Activated naive CD8-positive, alpha-beta T cell treated with anti-CD3 and anti-CD28 coated beads, Interleukin-2, amount 10 ng/mL, durations not matched to agents 7 days and 5 days (primary cell): ENCODE data around the gene FBXO24. TPM values are rescaled to one million over a fixed set of nuclear protein-coding genes. Genes with fewer than 3 reads are reported as not detected.

Experiments
- ATAC-seq: fragments of 150-1000 bp; cut with Tn5 transposase; one replicate; pipeline ENCODE4 v1.10.0; 2021; ENCODE audit warnings: low read depth, moderate library complexity
- POLR2A ChIA-PET: fragments of 350-600 bp; sonication (Branson Sonifier 250); formaldehyde crosslinking; loops from one replicate; lab custom pipeline; 2021; ENCODE audit warnings: antibody characterized with exemption; lab: Charles Lee
- DNase-seq: peaks from one replicate; pipeline ENCODE4 v3.0.0; 2021
- H3K27ac Mint-ChIP-seq: one replicate; pipeline ENCODE4 v1.8.0; 2022; ENCODE audit warnings: mild to moderate bottlenecking, mixed read lengths
- H3K27me3 Mint-ChIP-seq: one replicate; pipeline ENCODE4 v1.8.0; 2022; ENCODE audit warnings: mild to moderate bottlenecking, moderate library complexity, mixed read lengths
- H3K36me3 Mint-ChIP-seq: one replicate; pipeline ENCODE4 v1.8.0; 2021; ENCODE audit warnings: mild to moderate bottlenecking, mixed read lengths
- H3K4me1 Mint-ChIP-seq: one replicate; pipeline ENCODE4 v1.8.0; 2021; ENCODE audit warnings: mixed read lengths
- H3K4me3 Mint-ChIP-seq: one replicate; pipeline ENCODE4 v1.8.0; 2022; ENCODE audit warnings: mild to moderate bottlenecking, moderate library complexity, mixed read lengths
- H3K9me3 Mint-ChIP-seq: one replicate; pipeline ENCODE4 v1.8.0; 2021; ENCODE audit warnings: mixed read lengths
- total RNA-seq, 2 experiments: library from RNA; stranded (reverse); gene quantifications; one replicate each; pipeline ENCODE4 v1.2.3, GENCODE V29; 2021

Gene FBXO24
- total RNA-seq, 2 experiments from 2014 or later, result 1.1 to 1.2 TPM

DNA sequence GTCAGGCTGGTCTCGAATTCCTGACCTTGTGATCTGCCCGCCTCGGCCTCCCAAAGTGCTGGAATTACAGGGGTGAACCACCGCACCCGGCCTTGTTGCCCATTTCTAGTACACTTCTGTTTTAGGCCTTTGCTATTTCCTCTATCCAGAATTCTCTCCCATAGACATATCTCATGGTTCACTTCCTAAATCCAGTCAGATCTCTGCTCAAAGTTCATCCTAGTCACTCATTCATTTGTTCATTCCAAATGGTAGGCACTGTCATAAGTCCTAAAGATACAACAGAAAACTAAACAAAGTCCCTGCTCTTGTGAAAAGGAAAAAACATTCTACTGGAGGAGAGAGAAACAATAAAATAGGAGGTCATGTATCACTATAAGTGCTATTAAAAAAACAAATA is 23.8 kb downstream of the FBXO24 start:
- no peaks in the 10 kb centered on the region for H3K9me3 Mint-ChIP-seq
- H3K4me3 Mint-ChIP-seq, result peak overlapping the region; percentile 13
- no peak for DNase-seq
- POLR2A ChIA-PET, result interaction anchor here (5.9 kb wide), 1 partner anchor 24 kb away, joined by 73 read pairs; the partner anchor contains the start of genes FBXO24 and LRCH4
- peaks cover 28% of the 10 kb centered on the region for H3K4me1 Mint-ChIP-seq
- peak overlapping the region; percentile 2 for H3K27ac Mint-ChIP-seq
- H3K36me3 Mint-ChIP-seq, result peaks cover 4% of the 10 kb centered on the region
- no peak for ATAC-seq
- H3K27me3 Mint-ChIP-seq, result peaks cover 14% of the 10 kb centered on the region

DNA sequence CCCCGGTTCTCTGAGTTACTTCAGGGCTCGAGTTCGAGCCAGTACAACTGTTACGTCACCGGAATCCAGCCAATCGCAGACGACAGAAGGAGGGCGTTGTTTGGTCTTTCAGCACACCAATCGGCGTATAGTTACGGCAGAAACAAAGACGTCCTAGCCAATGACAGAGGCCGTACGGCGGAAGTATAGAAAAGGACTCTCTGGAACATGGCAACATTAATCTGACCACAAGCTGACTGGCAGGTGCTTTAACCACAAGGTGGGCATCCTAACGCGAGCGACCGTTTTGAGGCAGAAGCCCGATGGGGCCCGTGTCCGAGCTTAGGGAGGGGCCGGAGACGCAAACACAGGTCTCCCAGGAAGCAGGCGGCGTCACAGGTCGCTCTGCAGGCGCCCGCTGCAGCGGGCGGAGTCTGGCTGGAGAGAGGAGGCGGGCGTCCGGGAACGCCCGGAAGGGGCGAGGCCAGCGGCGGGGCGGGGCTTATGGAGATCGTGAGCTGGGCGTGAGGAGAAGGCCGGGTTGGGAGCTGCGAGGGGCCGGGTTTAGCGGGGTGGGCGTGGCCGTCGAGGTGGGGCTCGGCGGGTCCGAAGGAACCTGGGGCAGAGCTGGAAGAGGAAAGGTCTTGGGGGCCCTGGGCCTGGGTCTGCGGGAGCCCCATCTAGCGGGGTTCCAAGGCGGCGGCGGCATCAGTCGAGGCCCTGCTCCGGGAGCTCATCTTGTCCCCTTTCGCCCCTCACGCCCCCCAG is 26.0 kb downstream of the FBXO24 start, which contains the start of gene MOSPD3:
Gene MOSPD3, plus strand, starts transcription at position 558 of the 747 bp plus-strand sequence. CDS start 252 bp downstream, outside the sequence.
- peak; percentile 93 for ATAC-seq
- H3K4me1 Mint-ChIP-seq, result peaks cover 19% of the 10 kb centered on the region
- H3K9me3 Mint-ChIP-seq, result no peaks in the 10 kb centered on the region
- peaks cover 7% of the 10 kb centered on the region for H3K27me3 Mint-ChIP-seq
- H3K36me3 Mint-ChIP-seq, result peaks cover 4% of the 10 kb centered on the region
- DNase-seq, result peak; percentile 100
- peak within 1 kb of the TSS; percentile 100 for H3K27ac Mint-ChIP-seq
- H3K4me3 Mint-ChIP-seq, result peak within 1 kb of the TSS; percentile 98
- POLR2A ChIA-PET, result interaction anchor here (0.5 to 5.9 kb wide), 22 partner anchors 9 to 279 kb away, joined by 3 to 73 read pairs (median 4); partner anchors contain the start of genes FBXO24, GIGYF1, GNB2 and LRCH4

- POLR2A ChIA-PET, result interaction anchor here (0.8 to 5.9 kb wide), 20 partner anchors 8 to 278 kb away, joined by 3 to 73 read pairs (median 4); partner anchors contain the start of genes FBXO24, GIGYF1, GNB2 and LRCH4
- peaks cover 15% of the 10 kb centered on the region for H3K4me1 Mint-ChIP-seq
- peaks cover 4% of the 10 kb centered on the region for H3K36me3 Mint-ChIP-seq
- H3K27me3 Mint-ChIP-seq, result peaks cover 3% of the 10 kb centered on the region
- ATAC-seq, result peak; percentile 9
- peak overlapping the region; percentile 75 for H3K27ac Mint-ChIP-seq
- no peaks in the 10 kb centered on the region for H3K9me3 Mint-ChIP-seq
- peak overlapping the region; percentile 98 for H3K4me3 Mint-ChIP-seq
- no peak for DNase-seq
These were observed 26.7 kb downstream of the FBXO24 start for GRCh38 chr7:100612730-100613390.

GRCh38 chr7:100613412-100614175 is 27.5 kb downstream of the FBXO24 start:
- H3K27me3 Mint-ChIP-seq, result peaks cover 3% of the 10 kb centered on the region
- H3K4me1 Mint-ChIP-seq, result peaks cover 15% of the 10 kb centered on the region
- no peak for DNase-seq
- no peaks in the 10 kb centered on the region for H3K9me3 Mint-ChIP-seq
- H3K27ac Mint-ChIP-seq, result peak overlapping the region; percentile 15
- no peak for ATAC-seq
- POLR2A ChIA-PET, result interaction anchor here (0.7 to 5.9 kb wide), 12 partner anchors 13 to 239 kb away, joined by 3 to 73 read pairs (median 6); partner anchors contain the start of genes FBXO24, GNB2, LRCH4 and POP7
- H3K4me3 Mint-ChIP-seq, result peak overlapping the region; percentile 98
- H3K36me3 Mint-ChIP-seq, result peaks cover 4% of the 10 kb centered on the region

DNA sequence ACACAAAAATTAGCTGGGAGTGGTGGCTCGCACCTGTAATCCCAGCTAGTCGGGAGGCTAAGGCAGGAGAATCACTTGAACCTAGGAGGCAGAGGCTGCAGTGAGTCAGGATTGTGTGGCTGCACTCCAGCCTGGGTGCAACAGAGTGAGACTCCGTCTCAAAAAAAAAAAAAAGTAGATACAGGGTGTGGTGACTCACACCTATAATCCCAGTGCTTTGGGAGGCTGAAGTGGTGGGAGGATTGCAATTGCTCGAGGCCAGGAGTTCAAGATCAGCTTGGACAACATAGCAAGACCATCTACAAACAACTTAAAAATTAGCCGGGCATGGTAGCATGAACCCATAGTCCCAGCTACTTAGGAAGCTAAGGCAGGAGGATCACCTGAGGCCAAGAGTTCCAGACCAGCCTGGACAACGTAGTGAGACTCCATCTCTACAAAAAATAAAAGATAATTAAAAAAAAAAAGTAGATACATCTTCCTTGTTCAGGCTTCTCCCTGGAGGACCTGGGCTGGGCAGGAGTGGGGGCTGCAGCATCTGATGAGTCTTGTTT is 28.3 kb downstream of the FBXO24 start:
- no peaks in the 10 kb centered on the region for H3K9me3 Mint-ChIP-seq
- no peak for ATAC-seq
- peak overlapping the region; percentile 15 for H3K27ac Mint-ChIP-seq
- peak overlapping the region; percentile 98 for H3K4me3 Mint-ChIP-seq
- H3K27me3 Mint-ChIP-seq, result peaks cover 2% of the 10 kb centered on the region
- H3K36me3 Mint-ChIP-seq, result peaks cover 4% of the 10 kb centered on the region
- no peak for DNase-seq
- POLR2A ChIA-PET, result interaction anchor here (0.7 to 5.9 kb wide), 7 partner anchors 9 to 238 kb away, joined by 3 to 73 read pairs (median 5); partner anchors contain the start of genes FBXO24, LRCH4, POP7 and SLC12A9
- H3K4me1 Mint-ChIP-seq, result peaks cover 15% of the 10 kb centered on the region

DNA sequence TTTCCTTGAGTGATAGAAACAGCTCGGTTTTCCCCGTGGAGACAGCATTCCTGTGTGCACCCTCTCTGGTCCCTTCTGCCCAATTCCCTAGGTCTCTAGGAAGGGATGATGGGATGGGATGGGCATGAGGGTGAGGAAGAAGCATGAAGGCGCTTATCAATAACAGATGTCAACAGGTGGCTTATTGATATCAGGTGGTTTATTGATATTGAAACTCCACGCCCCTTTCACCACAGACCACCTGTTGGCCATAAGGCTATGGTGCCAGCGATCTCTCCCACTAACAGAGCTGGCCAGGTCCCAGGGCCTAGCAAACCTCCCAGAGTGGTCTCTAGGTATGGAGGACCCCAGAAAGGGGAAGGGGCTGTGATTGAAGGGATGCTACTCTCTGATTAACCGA is 34.1 kb downstream of the FBXO24 start:
- DNase-seq (no peak), ATAC-seq (no peak)
- no peak overlapping the region for H3K4me3 Mint-ChIP-seq
- no peaks in the 10 kb centered on the region for H3K9me3 Mint-ChIP-seq
- POLR2A ChIA-PET, result interaction anchor here (1.1 to 1.3 kb wide), 2 partner anchors 8 to 10 kb away, joined by 4 read pairs; partner anchors contain the start of gene MOSPD3
- no peak overlapping the region for H3K27ac Mint-ChIP-seq
- peaks cover 2% of the 10 kb centered on the region for H3K36me3 Mint-ChIP-seq
- peaks cover 14% of the 10 kb centered on the region for H3K4me1 Mint-ChIP-seq
- H3K27me3 Mint-ChIP-seq, result no peaks in the 10 kb centered on the region

GRCh38 chr7:100620804-100621203 is 34.7 kb downstream of the FBXO24 start:
- Mint-ChIP-seq H3K4me1 (peaks cover 18% of the 10 kb centered on the region), H3K9me3 (no peaks in the 10 kb centered on the region), H3K4me3 (no peak overlapping the region), H3K27ac (no peak overlapping the region), H3K36me3 (peaks cover 4% of the 10 kb centered on the region), H3K27me3 (no peaks in the 10 kb centered on the region)
- DNase-seq, result no peak
- POLR2A ChIA-PET, result interaction anchor here (1.1 to 1.3 kb wide), 2 partner anchors 9 kb away, joined by 4 read pairs; partner anchors contain the start of gene MOSPD3
- no peak for ATAC-seq

DNA sequence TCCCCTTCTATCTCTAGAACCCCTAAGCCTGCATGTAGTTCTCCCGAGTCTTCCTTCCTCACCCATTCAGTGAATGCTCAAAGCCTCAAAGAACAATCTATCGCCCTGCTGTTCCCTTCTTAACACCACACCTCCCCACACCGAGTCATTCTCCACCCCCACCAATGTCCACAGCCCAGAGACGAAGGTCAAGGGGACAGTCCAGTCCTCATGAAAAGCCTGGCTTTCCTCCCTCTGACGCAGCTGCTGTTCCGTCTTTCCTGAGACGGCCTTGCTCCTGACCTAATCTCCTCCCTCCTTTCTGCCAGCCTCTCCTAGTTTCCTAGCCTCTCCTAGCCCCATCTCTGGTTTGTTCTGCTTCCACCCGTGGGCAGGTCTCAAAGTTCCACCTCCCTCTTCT is 35.4 kb downstream of the FBXO24 start:
- H3K4me1 Mint-ChIP-seq, result peaks cover 20% of the 10 kb centered on the region
- no peaks in the 10 kb centered on the region for H3K27me3 Mint-ChIP-seq
- H3K27ac Mint-ChIP-seq, result peak overlapping the region; percentile 32
- DNase-seq (no peak), ATAC-seq (no peak)
- H3K9me3 Mint-ChIP-seq, result no peaks in the 10 kb centered on the region
- POLR2A ChIA-PET, result no interaction called here
- peaks cover 4% of the 10 kb centered on the region for H3K36me3 Mint-ChIP-seq
- no peak overlapping the region for H3K4me3 Mint-ChIP-seq

DNA sequence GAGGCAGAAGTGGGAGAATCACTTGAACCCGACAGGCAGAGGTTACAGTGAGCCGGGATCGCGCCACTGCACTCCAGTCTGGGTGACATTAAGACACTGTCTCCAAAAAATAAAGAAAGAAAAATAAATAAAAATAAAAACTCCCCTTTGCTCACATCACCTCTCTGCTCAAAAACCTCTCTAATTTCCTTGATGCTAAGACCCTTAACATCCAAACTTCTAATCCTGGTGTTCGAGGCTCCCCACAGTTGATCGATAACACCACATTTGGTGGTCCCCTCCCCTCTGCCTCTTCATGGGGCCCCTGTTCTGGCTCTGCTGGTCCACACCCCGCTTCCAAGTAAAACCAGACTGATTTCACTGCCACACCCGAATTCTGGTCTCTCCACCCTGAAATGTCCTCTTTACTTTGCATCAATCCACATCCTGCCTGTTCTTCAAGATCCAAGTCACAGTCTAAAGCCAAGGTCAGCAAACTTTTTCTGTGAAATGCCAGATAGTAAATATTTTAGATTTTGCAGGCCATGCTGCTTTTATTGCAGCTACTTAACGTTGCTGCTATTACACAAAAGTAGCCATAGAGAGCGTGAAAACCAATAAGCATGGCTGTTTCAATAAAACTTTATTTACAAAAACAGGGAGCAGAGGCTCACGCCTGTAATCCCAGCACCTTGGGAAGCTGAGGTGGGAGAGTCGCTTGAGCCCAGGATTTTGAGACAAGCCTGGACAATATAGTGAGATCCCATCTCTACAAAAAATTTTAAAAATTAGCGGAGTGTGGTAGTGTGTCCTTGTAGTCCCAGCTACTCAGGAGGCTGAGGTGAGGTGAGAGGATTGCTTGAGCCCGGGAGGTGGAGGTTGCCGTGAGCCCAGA is 38.1 kb downstream of the FBXO24 start:
- POLR2A ChIA-PET, result interaction anchor here (1.3 kb wide), 1 partner anchor 12 kb away, joined by 6 read pairs; the partner anchor contains the start of gene MOSPD3
- DNase-seq (no peak), ATAC-seq (no peak)
- peak overlapping the region; percentile 29 for H3K4me3 Mint-ChIP-seq
- peaks cover 29% of the 10 kb centered on the region for H3K4me1 Mint-ChIP-seq
- H3K27ac Mint-ChIP-seq, result peak overlapping the region; percentile 75
- no peaks in the 10 kb centered on the region for H3K27me3 Mint-ChIP-seq
- H3K36me3 Mint-ChIP-seq, result peaks cover 4% of the 10 kb centered on the region
- no peaks in the 10 kb centered on the region for H3K9me3 Mint-ChIP-seq

- Mint-ChIP-seq H3K4me3 (peak overlapping the region; percentile 83), H3K9me3 (no peaks in the 10 kb centered on the region), H3K36me3 (peaks cover 6% of the 10 kb centered on the region), H3K27me3 (no peaks in the 10 kb centered on the region), H3K4me1 (peaks cover 38% of the 10 kb centered on the region), H3K27ac (peak overlapping the region; percentile 21)
- DNase-seq, result no peak
- POLR2A ChIA-PET, result interaction anchor here (0.5 to 3.1 kb wide), 15 partner anchors 10 to 908 kb away, joined by 3 to 29 read pairs (median 5); partner anchors contain the start of genes AGFG2, FBXO24, LRCH4 and MOSPD3
- ATAC-seq, result no peak
These were observed 39.9 kb downstream of the FBXO24 start for GRCh38 chr7:100626055-100626454.

- Mint-ChIP-seq H3K4me1 (peaks cover 37% of the 10 kb centered on the region), H3K27ac (peak overlapping the region; percentile 88), H3K4me3 (peak overlapping the region; percentile 83), H3K9me3 (no peaks in the 10 kb centered on the region), H3K27me3 (no peaks in the 10 kb centered on the region), H3K36me3 (peaks cover 6% of the 10 kb centered on the region)
- ATAC-seq (peak; percentile 98), DNase-seq (peak; percentile 84)
- POLR2A ChIA-PET, result interaction anchor here (0.5 to 3.1 kb wide), 15 partner anchors 10 to 909 kb away, joined by 3 to 29 read pairs (median 5); partner anchors contain the start of genes AGFG2, FBXO24, LRCH4 and MOSPD3
These were observed 40.6 kb downstream of the FBXO24 start for GRCh38 chr7:100626530-100627237.
